NCI-H2171 (cell line): Measurements from ENCODE around the gene ARVCF.

Experiments
- DNase-seq: peaks from one replicate; lab custom pipeline; 2025; lab: John Stamatoyannopoulos, UW

The ARVCF gene

DNA sequence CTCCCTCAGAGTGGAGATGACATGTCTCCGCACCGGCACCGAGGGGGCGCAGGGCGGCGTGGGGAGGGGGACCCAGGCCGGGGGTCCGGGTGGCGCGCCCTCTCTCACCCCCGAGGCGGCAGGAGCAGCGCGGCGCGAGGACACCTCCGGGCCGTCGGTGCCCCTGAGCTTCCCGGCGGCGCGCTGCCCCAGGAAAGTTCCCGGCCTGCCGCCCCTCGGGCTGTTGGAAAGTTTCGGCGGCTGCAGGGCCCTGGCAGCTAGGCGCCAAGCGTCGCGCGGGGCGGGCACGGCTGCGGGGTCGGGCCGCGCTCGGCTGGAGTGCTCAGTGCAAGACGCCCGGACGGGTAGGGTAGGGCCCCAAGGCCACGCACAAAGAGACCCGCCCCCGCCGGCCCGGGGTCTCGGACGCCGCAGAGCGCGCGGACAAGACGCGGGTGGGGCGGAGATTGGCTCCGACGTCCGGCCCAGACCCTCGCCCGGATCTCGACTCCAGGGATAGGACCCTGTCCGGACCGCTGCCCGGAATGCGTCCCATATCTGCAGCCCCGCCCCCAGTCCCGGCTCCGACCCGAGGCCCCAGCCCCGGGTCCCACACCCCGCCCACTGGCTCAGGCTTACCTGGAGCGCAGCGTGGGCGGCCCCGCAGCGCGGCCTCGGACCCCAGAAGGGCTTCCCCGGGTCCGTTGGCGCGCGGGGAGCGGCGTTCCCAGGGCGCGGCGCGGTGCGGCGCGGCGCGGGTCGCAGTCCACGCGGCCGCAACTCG lies 471 bp downstream of the ARVCF start:
- DNase-seq: peak; percentile 63

DNA sequence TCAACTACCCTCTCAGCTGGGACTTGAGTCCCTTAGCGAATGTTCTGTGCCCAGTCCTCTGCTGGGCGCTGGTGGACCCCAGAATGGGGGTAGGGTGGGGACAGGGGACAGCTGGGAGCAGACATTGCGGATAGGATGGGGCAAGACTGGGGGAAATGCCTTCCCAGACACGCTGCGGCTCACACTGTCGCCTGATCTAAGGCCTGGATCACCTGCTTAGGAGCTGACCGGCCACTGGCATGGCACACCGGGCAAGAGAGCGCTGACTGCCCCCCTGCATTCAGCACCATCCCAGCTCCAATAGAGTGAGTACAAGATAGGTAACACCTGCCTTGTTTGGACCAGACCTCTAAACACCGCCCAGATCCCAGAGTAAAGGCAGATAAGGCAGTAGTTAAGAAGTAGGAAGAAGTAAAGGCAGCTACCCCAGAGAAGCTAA lies 1.4 kb downstream of the ARVCF start:
- DNase-seq: no peak

- DNase-seq: peak; percentile 21
These were observed 2.0 kb downstream of the ARVCF start for GRCh38 chr22:20014526-20015186.

GRCh38 chr22:20013382-20013871 lies 3.2 kb downstream of the ARVCF start:
- DNase-seq: no peak

- DNase-seq: no peak
These were observed 3.8 kb downstream of the ARVCF start for GRCh38 chr22:20012741-20013331.

DNA sequence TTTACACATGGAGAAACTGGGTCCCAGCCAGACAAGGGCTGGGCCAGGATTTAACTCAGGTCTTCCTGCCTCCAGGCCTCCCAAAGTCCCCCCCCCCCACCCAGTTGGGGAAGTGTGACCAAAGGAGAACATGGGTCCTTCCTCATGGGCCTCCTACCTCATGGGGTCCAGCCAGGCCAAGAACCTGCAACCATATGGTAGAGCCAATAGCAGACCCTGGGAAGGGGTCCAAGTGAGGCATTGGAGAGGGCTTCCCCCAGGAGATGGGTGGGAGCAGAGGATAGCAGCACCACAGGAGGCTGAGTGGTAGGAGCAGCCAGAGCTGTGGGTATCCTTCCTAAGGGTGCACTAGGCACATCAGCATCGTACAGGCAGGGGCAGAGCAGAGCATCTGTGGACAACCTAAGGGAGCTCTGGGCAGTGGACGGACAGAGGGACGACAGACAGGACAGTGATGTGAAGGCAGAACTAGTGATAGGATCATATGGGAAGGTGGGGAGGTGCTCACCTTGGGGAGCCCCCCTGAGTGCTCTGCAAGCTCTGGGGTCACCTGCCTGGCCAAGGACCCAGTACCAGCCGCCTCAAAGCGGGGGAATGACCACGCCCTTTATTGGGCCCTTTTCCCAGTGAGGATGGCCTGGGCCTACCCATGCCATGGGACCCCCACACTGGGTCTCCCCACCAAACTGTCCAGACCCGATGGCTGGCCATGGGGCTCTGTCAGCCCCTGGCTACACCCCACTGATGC lies 4.5 kb downstream of the ARVCF start:
- no peak for DNase-seq

- DNase-seq: no peak
These were observed 5.3 kb downstream of the ARVCF start for GRCh38 chr22:20011123-20011992.

- no peak for DNase-seq
These were observed 6.1 kb downstream of the ARVCF start for GRCh38 chr22:20010307-20011122.

GRCh38 chr22:20009582-20010306 lies 6.9 kb downstream of the ARVCF start:
- no peak for DNase-seq

DNA sequence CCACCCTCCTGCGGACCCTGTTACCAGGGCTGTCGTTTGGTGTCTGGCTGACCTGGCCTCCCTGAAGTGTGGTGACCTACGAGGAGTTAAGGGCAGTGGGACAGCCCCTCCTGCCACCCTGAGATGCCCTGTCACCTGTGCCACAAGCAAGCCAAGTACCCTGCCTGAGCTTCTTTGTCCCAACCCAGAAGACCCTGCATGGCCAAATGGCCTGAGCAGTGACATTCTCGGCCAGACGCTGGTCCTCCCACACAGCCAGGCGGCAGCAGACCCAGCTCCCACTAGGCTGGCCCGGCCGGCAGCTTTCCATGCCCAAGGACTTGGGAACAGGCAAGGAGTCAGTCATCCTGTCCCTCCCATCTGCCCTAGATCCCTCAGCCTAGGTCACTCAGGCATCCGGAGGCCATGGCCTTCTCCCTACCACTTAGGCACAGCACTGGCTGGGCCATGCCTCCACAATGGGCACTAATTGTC lies 7.6 kb downstream of the ARVCF start:
- no peak for DNase-seq

DNA sequence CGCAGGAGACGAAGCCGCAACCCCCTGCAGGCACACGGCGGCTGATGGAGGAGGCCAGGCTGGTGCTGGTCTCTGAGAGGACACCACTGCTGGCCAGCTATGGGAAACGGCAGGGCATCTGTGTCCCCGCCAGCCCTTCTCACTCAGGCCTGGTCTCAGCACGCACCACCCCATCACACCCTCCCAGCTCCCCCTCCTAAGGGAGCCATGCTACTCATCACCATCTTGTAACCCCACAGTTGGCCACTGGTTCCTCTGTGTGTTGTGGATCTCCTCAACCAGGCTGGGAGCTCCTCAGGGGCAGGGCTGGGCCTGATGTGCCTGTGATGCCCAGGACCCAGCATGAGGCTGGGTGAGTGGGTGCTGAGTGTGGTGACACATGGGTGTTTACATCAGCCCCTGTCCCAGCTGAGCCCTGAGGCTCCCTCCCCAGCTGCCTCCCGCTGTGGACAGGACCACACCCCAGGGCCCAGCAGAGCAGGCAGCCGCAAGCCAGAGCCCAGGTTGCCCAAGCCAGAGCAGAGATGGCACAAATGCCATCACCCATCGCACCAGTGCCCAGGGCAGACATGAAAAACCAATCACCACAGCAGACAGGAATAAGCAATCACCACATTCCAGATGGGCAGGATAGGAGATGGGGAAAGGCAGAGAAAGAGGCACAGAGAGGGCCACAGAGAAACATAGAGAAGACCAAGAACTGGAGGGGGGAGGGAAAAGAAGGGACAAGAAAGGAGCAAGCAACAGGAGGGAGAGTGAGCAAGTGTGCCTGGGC lies 8.2 kb downstream of the ARVCF start:
- DNase-seq: no peak

- no peak for DNase-seq
These were observed 12.2 kb downstream of the ARVCF start for GRCh38 chr22:20004464-20004863.

DNA sequence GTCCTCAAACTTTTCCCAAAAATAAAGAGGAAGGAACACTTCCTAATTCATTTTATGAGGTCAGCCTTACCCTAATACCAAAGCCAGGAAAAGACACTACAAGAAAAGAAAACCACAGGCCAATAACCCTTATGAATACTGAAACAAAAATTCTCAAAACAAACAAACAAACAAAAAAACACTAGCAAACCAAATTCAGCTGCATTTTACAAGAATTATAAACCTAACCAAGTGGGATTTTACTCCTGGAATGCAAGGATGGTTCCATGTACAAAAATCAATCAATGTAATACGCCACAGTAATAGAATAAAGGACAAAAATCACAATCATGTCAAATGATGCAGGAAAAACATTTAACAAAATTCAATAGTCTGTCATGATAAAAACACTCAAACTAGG lies 13.3 kb downstream of the ARVCF start:
- DNase-seq: no peak

DNA sequence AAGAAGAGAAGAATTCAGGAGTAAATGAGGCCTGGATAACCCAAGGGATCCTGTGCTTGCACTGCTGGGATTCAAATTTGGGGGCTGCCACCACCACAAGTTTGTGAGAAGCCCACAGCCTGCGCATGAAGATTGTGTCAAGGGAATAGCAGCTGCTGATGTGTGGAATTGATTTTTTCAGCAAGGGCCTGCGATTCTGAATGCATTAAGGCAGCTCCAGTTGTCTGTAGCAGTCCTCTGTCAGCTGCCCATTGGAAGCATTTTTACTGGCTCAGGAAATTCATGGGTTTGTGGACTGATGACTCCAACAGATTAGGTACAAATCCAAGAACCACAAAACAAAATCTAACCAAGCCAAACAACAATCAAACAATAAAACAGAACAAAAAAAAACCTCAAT lies 14.0 kb downstream of the ARVCF start:
- no peak for DNase-seq

GRCh38 chr22:20002128-20002527 lies 14.5 kb downstream of the ARVCF start:
- DNase-seq: no peak

- no peak for DNase-seq
These were observed 15.5 kb downstream of the ARVCF start for GRCh38 chr22:20001082-20001638.

GRCh38 chr22:20000246-20001081 lies 16.2 kb downstream of the ARVCF start:
- DNase-seq: no peak
